Sigmoid colon (tissue), 7 donors: ENCODE data around the gene KAT7. TPM values are rescaled to one million over a fixed set of nuclear protein-coding genes. Genes with fewer than 3 reads are reported as not detected.

Experiments
- DNase-seq: peaks from one replicate; pipeline ENCODE4 v3.0.0-alpha.2; 2019
- H3K27ac ChIP-seq, 4 donors: fragments of 200-600 bp; sonication (generic); one replicate each; pipeline ENCODE4 v1.5.1; 2016 to 2019; ENCODE audit warnings: mild to moderate bottlenecking in 1 of 4
- H3K27me3 ChIP-seq, 3 donors: fragments of 200-600 bp; sonication (generic); one replicate each; pipeline ENCODE4 v1.5.1; 2019; ENCODE audit warnings: mild to moderate bottlenecking in 1 of 3
- H3K36me3 ChIP-seq, 4 donors: fragments of 200-600 bp; sonication (generic); one replicate each; pipeline ENCODE4 v1.5.1; 2016 to 2019
- H3K4me1 ChIP-seq, 4 donors: fragments of 200-600 bp; sonication (generic); one replicate each; pipeline ENCODE4 v1.5.1; 2017 to 2019
- H3K4me3 ChIP-seq, 4 donors: fragments of 200-600 bp; sonication (generic); one replicate each; pipeline ENCODE4 v1.5.1; 2017 to 2019; ENCODE audit warnings: mild to moderate bottlenecking in 2 of 4, moderate library complexity in 1 of 4
- H3K9me3 ChIP-seq, 4 donors: fragments of 200-600 bp in 3 of 4; sonication (generic) in 3 of 4; one replicate each; pipeline versions ENCODE4 v1.5.1 to v1.6.1; 2013 to 2019
- CTCF ChIP-seq, 4 experiments: fragments of 450-650 bp in 3 of 4; fragments of 200-600 bp in 1 of 4; IDR thresholded peaks; one replicate each; pipeline ENCODE4 v1.5.1; 2016 to 2019; ENCODE audit warnings: antibody characterized with exemption in 4 of 4, mild to moderate bottlenecking in 3 of 4, moderate library complexity in 2 of 4
- EP300 ChIP-seq, 4 donors: sonication (generic); formaldehyde crosslinking; IDR thresholded peaks; one replicate each; pipeline ENCODE4 v1.6.1; 2017; ENCODE audit warnings: antibody characterized with exemption in 4 of 4
- POLR2A ChIP-seq, 2 donors: fragments of 450-650 bp; IDR thresholded peaks; one replicate each; pipeline ENCODE4 v1.6.1; 2016; ENCODE audit warnings: antibody characterized with exemption in 2 of 2, mild to moderate bottlenecking in 2 of 2, moderate library complexity in 2 of 2
- POLR2AphosphoS5 ChIP-seq, 4 donors: sonication (generic); formaldehyde crosslinking; IDR thresholded peaks; one replicate each; pipeline ENCODE4 v1.6.1; 2017; ENCODE audit warnings: antibody characterized with exemption in 4 of 4
- WGBS, 2 donors: extraction: QIAGEN DNeasy Blood & Tissue Kit; methylation state at CpG; one replicate each; pipeline ENCODE4 v1.1.7; 2013; 5-methylcytosine and 5-hydroxymethylcytosine counted together
- intact Hi-C: fragments of 100-400 bp; cut with DNase I; formaldehyde crosslinking; loops from one replicate; pipeline ENCODE4 v1.15.1; 2023
- polyA plus RNA-seq, 3 donors: library from polyadenylated mRNA; stranded (reverse); fragments of 200-250 nt; gene quantifications; one replicate each; pipeline ENCODE4 v1.2.3, GENCODE V29; 2013
- total RNA-seq, 4 donors: library from RNA; depleted of rRNA; stranded (reverse); fragments of >200 nt; gene quantifications; one replicate each; pipeline ENCODE4 v1.1.0, GENCODE V29; 2016
- donor health status: healthy with polysubstance abuse.
- donor health status: Bipolar disorder and iron deficiency.
- donor health status: healthy.

KAT7 gene
- total and polyA plus RNA-seq, 7 donors: 6.2 to 34.9 (median 23.8) TPM

GRCh38 chr17:49848019-49848473, 59.6 kb downstream of the KAT7 start, which contains the start of gene TAC4:
Gene TAC4, minus strand, starts transcription at chr17:49848069. Its CDS starts 52 bp downstream, at chr17:49848017.
- peaks cover 0 to 3% (median 0%) of the 10 kb centered on the region in 4 donors for H3K36me3 ChIP-seq
- no peaks in the 10 kb centered on the region for H3K9me3 ChIP-seq
- H3K27ac ChIP-seq: peak within 1 kb of the TSS in 1 of 4 donors; percentile 71
- H3K4me3 ChIP-seq: no peak within 1 kb of the TSS
- intact Hi-C loops: no loop called here
- H3K27me3 ChIP-seq: no peaks in the 10 kb centered on the region
- DNase-seq: peak; percentile 44
- H3K4me1 ChIP-seq: peaks cover 0 to 53% (median 47%) of the 10 kb centered on the region in 4 donors
- no peak for TF ChIP-seq CTCF (IDR thresholded peaks at IDR 0.05)
- TF ChIP-seq POLR2AphosphoS5 (IDR thresholded peaks at IDR 0.05): no peak
- no peak for TF ChIP-seq EP300 (IDR thresholded peaks at IDR 0.05)
- no peak for TF ChIP-seq POLR2A (IDR thresholded peaks at IDR 0.05)

- Histone ChIP-seq H3K9me3 (no peaks in the 10 kb centered on the region), H3K27me3 (no peaks in the 10 kb centered on the region), H3K4me3 (no peak overlapping the region), H3K27ac (no peak overlapping the region), H3K4me1 (peaks cover 0 to 46% (median 43%) of the 10 kb centered on the region in 4 donors), H3K36me3 (peaks cover 0 to 3% (median 0%) of the 10 kb centered on the region in 4 donors)
- TF ChIP-seq POLR2AphosphoS5 (IDR thresholded peaks at IDR 0.05) (no peak), EP300 (IDR thresholded peaks at IDR 0.05) (no peak), POLR2A (IDR thresholded peaks at IDR 0.05) (no peak), CTCF (IDR thresholded peaks at IDR 0.05) (no peak)
- intact Hi-C loops: no loop called here
- WGBS, 2 donors: 88 to 91% methylated on average over 5 of the region's 5 CpGs
- DNase-seq: no peak
These were observed 60.3 kb downstream of the KAT7 start for GRCh38 chr17:49848739-49849138.

- intact Hi-C loops: loop anchor here (5.0 kb wide), 2 partner anchors 143 to 283 kb away; partner anchors contain the start of gene SLC35B1
- DNase-seq: no peak
- TF ChIP-seq POLR2AphosphoS5 (IDR thresholded peaks at IDR 0.05): no peak
- TF ChIP-seq POLR2A (IDR thresholded peaks at IDR 0.05): no peak
- no peak for TF ChIP-seq EP300 (IDR thresholded peaks at IDR 0.05)
- TF ChIP-seq CTCF (IDR thresholded peaks at IDR 0.05): no peak
- peak overlapping the region in 1 of 4 donors; percentile 55 for H3K27ac ChIP-seq
- 87 to 90% methylated on average over 5 of the region's 5 CpGs for WGBS, 2 donors
- H3K27me3 ChIP-seq: no peaks in the 10 kb centered on the region
- H3K9me3 ChIP-seq: no peaks in the 10 kb centered on the region
- no peaks in the 10 kb centered on the region for H3K36me3 ChIP-seq
- peaks cover 0 to 36% (median 34%) of the 10 kb centered on the region in 4 donors for H3K4me1 ChIP-seq
- H3K4me3 ChIP-seq: no peak overlapping the region
These were observed 61.7 kb downstream of the KAT7 start for GRCh38 chr17:49850218-49850610.

GRCh38 chr17:49850772-49851386, 62.4 kb downstream of the KAT7 start:
- intact Hi-C loops: loop anchor here (5.0 kb wide), 2 partner anchors 144 to 284 kb away; partner anchors contain the start of gene SLC35B1
- 3 to 5% methylated on average over 61 of the region's 61 CpGs for WGBS, 2 donors
- H3K27me3 ChIP-seq: no peaks in the 10 kb centered on the region
- no peaks in the 10 kb centered on the region for H3K9me3 ChIP-seq
- H3K4me3 ChIP-seq: peak overlapping the region in 3 of 4 donors; percentile 56 to 63 (median 59)
- peaks cover 0 to 30% (median 28%) of the 10 kb centered on the region in 4 donors for H3K4me1 ChIP-seq
- H3K27ac ChIP-seq: peak overlapping the region in 2 of 4 donors; percentile 42 to 55
- no peaks in the 10 kb centered on the region for H3K36me3 ChIP-seq
- no peak for TF ChIP-seq POLR2AphosphoS5 (IDR thresholded peaks at IDR 0.05)
- TF ChIP-seq POLR2A (IDR thresholded peaks at IDR 0.05): no peak
- no peak for TF ChIP-seq CTCF (IDR thresholded peaks at IDR 0.05)
- no peak for TF ChIP-seq EP300 (IDR thresholded peaks at IDR 0.05)
- no peak for DNase-seq
